ENCODE measurements around the gene ZNF512. TPM values are rescaled to one million over a fixed set of nuclear protein-coding genes. Genes with fewer than 3 reads are reported as not detected.
"Not testable (repeated sequence)": the region's sequence is repeated elsewhere in the genome, so short reads cannot be mapped to it uniquely, and the experiment has no call there.

ZNF512 gene
- total RNA-seq, 1 experiment from 2014 or later: 28.6 TPM

DNA sequence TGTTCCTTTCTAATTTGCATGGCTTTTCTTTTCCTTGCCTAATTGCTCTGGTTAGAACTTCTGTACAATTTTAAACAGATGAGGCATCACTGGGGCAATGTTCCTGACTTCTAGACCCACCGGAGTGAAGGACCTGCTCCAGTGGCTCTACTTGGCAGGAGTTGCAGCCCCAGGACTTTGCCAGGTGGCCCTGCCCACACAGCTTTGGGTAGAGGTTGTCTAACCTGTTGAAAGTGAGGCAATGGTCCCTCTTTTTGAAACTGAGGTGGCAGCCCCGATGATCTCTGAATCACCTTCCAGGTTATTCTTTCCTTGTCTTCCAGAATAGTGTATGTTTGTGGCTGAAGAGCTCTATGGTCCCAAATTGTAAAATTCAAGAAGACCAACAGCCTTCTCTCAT lies 29.9 kb upstream of the ZNF512 start:
- Mint-ChIP-seq H3K4me1 (ENCODE audit: low read depth, unreplicated experiment) (no peaks in the 10 kb centered on the region), H3K27ac (ENCODE audit: unreplicated experiment) (no peak overlapping the region), H3K4me3 (ENCODE audit: low read depth, unreplicated experiment) (no peak overlapping the region), H3K27me3 (ENCODE audit: unreplicated experiment) (peaks cover 13% of the 10 kb centered on the region), H3K9me3 (ENCODE audit: low read depth, unreplicated experiment) (no peaks in the 10 kb centered on the region), H3K36me3 (ENCODE audit: insufficient read depth, unreplicated experiment) (no peaks in the 10 kb centered on the region)
- CTCF ChIA-PET: no interaction called here
- DNase-seq: no peak
- intact Hi-C loops (cut with micrococcal nuclease; ENCODE audit: unreplicated experiment): no loop called here
- BruUV-seq (replicated peaks): no TSS peak
- TF ChIP-seq, protein P1, sequence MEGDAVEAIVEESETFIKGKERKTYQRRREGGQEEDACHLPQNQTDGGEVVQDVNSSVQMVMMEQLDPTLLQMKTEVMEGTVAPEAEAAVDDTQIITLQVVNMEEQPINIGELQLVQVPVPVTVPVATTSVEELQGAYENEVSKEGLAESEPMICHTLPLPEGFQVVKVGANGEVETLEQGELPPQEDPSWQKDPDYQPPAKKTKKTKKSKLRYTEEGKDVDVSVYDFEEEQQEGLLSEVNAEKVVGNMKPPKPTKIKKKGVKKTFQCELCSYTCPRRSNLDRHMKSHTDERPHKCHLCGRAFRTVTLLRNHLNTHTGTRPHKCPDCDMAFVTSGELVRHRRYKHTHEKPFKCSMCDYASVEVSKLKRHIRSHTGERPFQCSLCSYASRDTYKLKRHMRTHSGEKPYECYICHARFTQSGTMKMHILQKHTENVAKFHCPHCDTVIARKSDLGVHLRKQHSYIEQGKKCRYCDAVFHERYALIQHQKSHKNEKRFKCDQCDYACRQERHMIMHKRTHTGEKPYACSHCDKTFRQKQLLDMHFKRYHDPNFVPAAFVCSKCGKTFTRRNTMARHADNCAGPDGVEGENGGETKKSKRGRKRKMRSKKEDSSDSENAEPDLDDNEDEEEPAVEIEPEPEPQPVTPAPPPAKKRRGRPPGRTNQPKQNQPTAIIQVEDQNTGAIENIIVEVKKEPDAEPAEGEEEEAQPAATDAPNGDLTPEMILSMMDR (IDR thresholded peaks at IDR 0.05; ENCODE audit: unreplicated experiment): no peak

DNA sequence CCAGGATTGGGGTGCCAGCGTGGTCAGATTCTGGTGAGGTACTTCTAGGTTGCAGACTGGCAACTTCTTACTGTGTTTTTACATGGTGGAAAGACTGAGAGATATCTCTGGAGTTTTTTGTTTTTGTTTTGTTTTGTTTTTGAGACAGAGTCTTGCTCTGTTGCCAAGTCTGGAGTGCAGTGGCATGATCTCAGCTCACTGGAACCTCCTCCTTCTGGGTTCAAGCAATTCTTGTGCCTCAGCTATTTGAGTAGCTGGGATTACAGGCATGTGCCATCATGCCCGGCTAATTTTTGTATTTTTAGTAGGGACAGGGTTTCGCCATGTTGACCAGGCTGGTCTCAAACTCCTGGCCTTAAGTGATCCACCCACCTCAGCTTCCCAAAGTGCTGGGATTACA lies 28.4 kb upstream of the ZNF512 start:
- H3K4me3 Mint-ChIP-seq (ENCODE audit: low read depth, unreplicated experiment); H3K27ac Mint-ChIP-seq (ENCODE audit: unreplicated experiment); BruUV-seq (replicated peaks); H3K9me3 Mint-ChIP-seq (ENCODE audit: low read depth, unreplicated experiment); H3K36me3 Mint-ChIP-seq (ENCODE audit: insufficient read depth, unreplicated experiment); intact Hi-C loops (cut with micrococcal nuclease; ENCODE audit: unreplicated experiment); CTCF ChIA-PET; H3K4me1 Mint-ChIP-seq (ENCODE audit: low read depth, unreplicated experiment); DNase-seq: not testable (repeated sequence)
- peaks cover 13% of the 10 kb centered on the region for H3K27me3 Mint-ChIP-seq (ENCODE audit: unreplicated experiment)

DNA sequence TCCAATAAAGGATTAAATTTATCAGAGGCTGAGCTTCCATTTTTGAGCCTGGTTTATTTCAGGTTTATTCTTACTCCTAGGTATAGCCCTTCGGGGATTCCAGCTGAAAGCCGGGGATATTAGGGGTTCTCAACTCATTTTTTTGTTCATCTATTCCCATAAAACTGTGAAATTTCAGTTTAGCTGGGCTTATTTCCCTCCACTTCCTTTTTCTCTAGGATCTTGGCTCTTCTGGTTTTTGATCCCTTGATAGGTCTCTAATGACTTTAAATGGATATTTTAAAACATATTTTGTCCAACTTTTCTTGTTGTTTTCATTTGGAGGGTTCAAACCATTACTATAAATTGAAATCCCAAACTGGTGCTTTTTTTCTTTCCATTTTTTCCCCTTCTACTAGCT lies 23.6 kb upstream of the ZNF512 start:
- no peaks in the 10 kb centered on the region for H3K4me1 Mint-ChIP-seq (ENCODE audit: low read depth, unreplicated experiment)
- no peaks in the 10 kb centered on the region for H3K36me3 Mint-ChIP-seq (ENCODE audit: insufficient read depth, unreplicated experiment)
- no TSS peak for BruUV-seq (replicated peaks)
- intact Hi-C loops (cut with micrococcal nuclease; ENCODE audit: unreplicated experiment): no loop called here
- no peak for DNase-seq
- H3K27me3 Mint-ChIP-seq (ENCODE audit: unreplicated experiment): peaks cover 5% of the 10 kb centered on the region
- no peak overlapping the region for H3K4me3 Mint-ChIP-seq (ENCODE audit: low read depth, unreplicated experiment)
- TF ChIP-seq, protein P1 (IDR thresholded peaks at IDR 0.05; ENCODE audit: unreplicated experiment): no peak
- H3K9me3 Mint-ChIP-seq (ENCODE audit: low read depth, unreplicated experiment): no peaks in the 10 kb centered on the region
- no peak overlapping the region for H3K27ac Mint-ChIP-seq (ENCODE audit: unreplicated experiment)
- CTCF ChIA-PET: no interaction called here

DNA sequence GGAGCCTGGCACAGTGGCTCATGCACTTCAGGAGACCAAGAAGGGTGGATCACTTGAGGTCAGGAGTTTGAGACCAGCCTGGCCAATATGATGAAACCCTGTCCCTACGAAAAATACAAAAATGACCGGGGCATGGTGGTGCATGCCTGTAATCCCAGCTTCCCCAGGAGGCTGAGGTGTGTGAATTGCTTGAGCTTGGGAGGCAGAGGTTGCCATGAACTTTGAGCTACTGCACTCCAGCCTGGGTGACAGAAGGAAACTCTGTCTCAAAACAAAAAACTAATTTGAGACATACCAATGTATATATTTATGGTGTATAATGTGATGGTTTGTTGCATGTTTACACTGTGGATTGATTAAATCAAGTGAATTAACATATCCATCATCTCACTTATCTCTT lies 21.8 kb upstream of the ZNF512 start:
- TF ChIP-seq, protein P1 (IDR thresholded peaks at IDR 0.05; ENCODE audit: unreplicated experiment): no peak
- H3K9me3 Mint-ChIP-seq (ENCODE audit: low read depth, unreplicated experiment): no peaks in the 10 kb centered on the region
- CTCF ChIA-PET: no interaction called here
- H3K27ac Mint-ChIP-seq (ENCODE audit: unreplicated experiment): no peak overlapping the region
- DNase-seq: no peak
- H3K4me1 Mint-ChIP-seq (ENCODE audit: low read depth, unreplicated experiment): no peaks in the 10 kb centered on the region
- H3K36me3 Mint-ChIP-seq (ENCODE audit: insufficient read depth, unreplicated experiment): no peaks in the 10 kb centered on the region
- H3K27me3 Mint-ChIP-seq (ENCODE audit: unreplicated experiment): peaks cover 18% of the 10 kb centered on the region
- no TSS peak for BruUV-seq (replicated peaks)
- intact Hi-C loops (cut with micrococcal nuclease; ENCODE audit: unreplicated experiment): no loop called here
- H3K4me3 Mint-ChIP-seq (ENCODE audit: low read depth, unreplicated experiment): no peak overlapping the region

DNA sequence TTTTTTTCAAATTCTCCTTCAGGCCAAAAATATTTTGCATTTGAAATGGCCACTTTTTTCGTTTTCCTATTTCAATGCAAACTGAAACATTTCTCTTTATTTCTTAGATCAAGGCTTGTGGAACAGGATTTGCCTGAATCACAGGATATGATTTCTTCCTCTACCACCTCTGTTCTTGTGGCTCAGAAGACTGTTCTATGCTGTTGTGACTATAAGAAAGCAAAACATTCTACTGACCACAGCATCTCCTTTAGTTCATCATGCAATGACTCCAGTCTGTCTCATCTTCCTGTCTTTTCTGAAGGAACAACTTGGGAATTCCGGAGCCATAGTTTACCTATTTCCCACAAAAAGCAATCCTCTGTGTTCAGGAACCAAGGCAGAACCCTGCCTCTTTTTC lies 16.2 kb upstream of the ZNF512 start:
- no peak for DNase-seq
- no peak overlapping the region for H3K27ac Mint-ChIP-seq (ENCODE audit: unreplicated experiment)
- CTCF ChIA-PET: no interaction called here
- no peak overlapping the region for H3K4me3 Mint-ChIP-seq (ENCODE audit: low read depth, unreplicated experiment)
- peaks cover 2% of the 10 kb centered on the region for H3K9me3 Mint-ChIP-seq (ENCODE audit: low read depth, unreplicated experiment)
- H3K27me3 Mint-ChIP-seq (ENCODE audit: unreplicated experiment): peaks cover 73% of the 10 kb centered on the region
- intact Hi-C loops (cut with micrococcal nuclease; ENCODE audit: unreplicated experiment): no loop called here
- H3K4me1 Mint-ChIP-seq (ENCODE audit: low read depth, unreplicated experiment): no peaks in the 10 kb centered on the region
- TF ChIP-seq, protein P1 (IDR thresholded peaks at IDR 0.05; ENCODE audit: unreplicated experiment): no peak
- H3K36me3 Mint-ChIP-seq (ENCODE audit: insufficient read depth, unreplicated experiment): no peaks in the 10 kb centered on the region
- no TSS peak for BruUV-seq (replicated peaks)

Measured in Calu3 (cell line).